Esophagus muscularis mucosa (tissue), 4 donors: ENCODE data around the gene IRAK2.

Experiments
- EP300 ChIP-seq: sonication (generic); formaldehyde crosslinking; IDR thresholded peaks from one replicate; pipeline ENCODE4 v1.6.1; 2017; ENCODE audit warnings: antibody characterized with exemption
- POLR2A ChIP-seq: fragments of 450-650 bp; IDR thresholded peaks from one replicate; pipeline ENCODE4 v1.6.1; 2017; ENCODE audit warnings: antibody characterized with exemption, moderate library complexity, mild to moderate bottlenecking, low read depth
- TF ChIP-seq, protein P1 (sequence below), 3 experiments: fragments of 200-600 bp in 2 of 3; fragments of 450-650 bp in 1 of 3; sonication (generic) in 2 of 3; IDR thresholded peaks; one replicate each; pipeline ENCODE4 v1.5.1; 2017 to 2019; ENCODE audit warnings: antibody characterized with exemption in 3 of 3, mild to moderate bottlenecking in 2 of 3, moderate library complexity in 1 of 3

DNA sequence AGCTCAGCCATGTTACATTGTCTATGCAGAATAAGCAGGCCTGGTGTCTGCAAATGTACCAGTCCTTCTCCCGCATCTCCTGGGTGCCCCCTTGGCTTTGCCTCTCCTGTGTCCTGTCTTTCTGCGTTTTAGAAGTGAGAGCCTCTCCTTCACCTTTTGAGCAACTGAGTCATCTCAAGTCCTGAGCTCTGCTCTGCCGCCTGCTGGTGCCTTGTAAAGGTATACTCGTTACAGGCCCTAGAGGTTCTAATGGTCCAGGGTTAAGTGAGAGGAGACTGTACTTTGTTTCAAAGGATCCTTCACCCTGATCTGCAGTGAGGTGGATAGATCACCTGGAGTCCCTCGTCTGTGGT is 115.4 kb downstream of the IRAK2 start:
- TF ChIP-seq, protein P1, sequence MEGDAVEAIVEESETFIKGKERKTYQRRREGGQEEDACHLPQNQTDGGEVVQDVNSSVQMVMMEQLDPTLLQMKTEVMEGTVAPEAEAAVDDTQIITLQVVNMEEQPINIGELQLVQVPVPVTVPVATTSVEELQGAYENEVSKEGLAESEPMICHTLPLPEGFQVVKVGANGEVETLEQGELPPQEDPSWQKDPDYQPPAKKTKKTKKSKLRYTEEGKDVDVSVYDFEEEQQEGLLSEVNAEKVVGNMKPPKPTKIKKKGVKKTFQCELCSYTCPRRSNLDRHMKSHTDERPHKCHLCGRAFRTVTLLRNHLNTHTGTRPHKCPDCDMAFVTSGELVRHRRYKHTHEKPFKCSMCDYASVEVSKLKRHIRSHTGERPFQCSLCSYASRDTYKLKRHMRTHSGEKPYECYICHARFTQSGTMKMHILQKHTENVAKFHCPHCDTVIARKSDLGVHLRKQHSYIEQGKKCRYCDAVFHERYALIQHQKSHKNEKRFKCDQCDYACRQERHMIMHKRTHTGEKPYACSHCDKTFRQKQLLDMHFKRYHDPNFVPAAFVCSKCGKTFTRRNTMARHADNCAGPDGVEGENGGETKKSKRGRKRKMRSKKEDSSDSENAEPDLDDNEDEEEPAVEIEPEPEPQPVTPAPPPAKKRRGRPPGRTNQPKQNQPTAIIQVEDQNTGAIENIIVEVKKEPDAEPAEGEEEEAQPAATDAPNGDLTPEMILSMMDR (IDR thresholded peaks at IDR 0.05) = no peak
- TF ChIP-seq POLR2A (no peak), EP300 (no peak)
